CD4-positive, alpha-beta T cell treated with Interleukin-1 beta for 1 hour (primary cell): ENCODE data around the gene NINJ2.
A peak's percentile ranks its signal among the peaks of the same experiment; 100 is the strongest.

Source experiments
- DNase-seq, 2 donors: peaks; one replicate each; pipeline ENCODE4 v3.0.0-alpha.2; 2020 to 2022

Gene NINJ2

GRCh38 chr12:546265-546919 is 116.9 kb downstream of the NINJ2 start:
- no peak for DNase-seq

GRCh38 chr12:545835-546234 is 117.4 kb downstream of the NINJ2 start:
- DNase-seq: no peak

GRCh38 chr12:544941-545635 is 118.2 kb downstream of the NINJ2 start:
- DNase-seq: no peak

GRCh38 chr12:544142-544541 is 119.1 kb downstream of the NINJ2 start:
- no peak for DNase-seq

GRCh38 chr12:543114-543451 is 120.2 kb downstream of the NINJ2 start:
- DNase-seq: no peak

GRCh38 chr12:542395-543113 is 120.7 kb downstream of the NINJ2 start:
- no peak for DNase-seq

- DNase-seq: no peak
Observed at GRCh38 chr12:541676-542324, 121.4 kb downstream of the NINJ2 start.

GRCh38 chr12:539540-540310 is 123.5 kb downstream of the NINJ2 start:
- DNase-seq: no peak

GRCh38 chr12:538731-539539 is 124.3 kb downstream of the NINJ2 start:
- peak; percentile 69 to 73 for DNase-seq

GRCh38 chr12:537772-538171 is 125.5 kb downstream of the NINJ2 start:
- no peak for DNase-seq

GRCh38 chr12:536751-537245 is 126.4 kb downstream of the NINJ2 start:
- DNase-seq: no peak

- no peak for DNase-seq
Observed at GRCh38 chr12:535396-535795, 127.8 kb downstream of the NINJ2 start.

- DNase-seq: no peak
Observed at GRCh38 chr12:534216-534615, 129.0 kb downstream of the NINJ2 start.

- DNase-seq: no peak
Observed at GRCh38 chr12:533718-534117, 129.5 kb downstream of the NINJ2 start.

- no peak for DNase-seq
Observed at GRCh38 chr12:532908-533565, 130.2 kb downstream of the NINJ2 start.

- no peak for DNase-seq
Observed at GRCh38 chr12:531951-532585, 131.2 kb downstream of the NINJ2 start.

- no peak for DNase-seq
Observed at GRCh38 chr12:530821-531220, 132.4 kb downstream of the NINJ2 start.

GRCh38 chr12:530308-530707 is 132.9 kb downstream of the NINJ2 start:
- DNase-seq: no peak

- DNase-seq: no peak
Observed at GRCh38 chr12:527729-528128, 135.5 kb downstream of the NINJ2 start.

GRCh38 chr12:527241-527640 is 136.0 kb downstream of the NINJ2 start:
- no peak for DNase-seq

GRCh38 chr12:526089-526488 is 137.2 kb downstream of the NINJ2 start:
- no peak for DNase-seq
